B cell (primary cell): ENCODE results near the gene CIC. TPM values are rescaled to one million over a fixed set of nuclear protein-coding genes. Genes with fewer than 3 reads are reported as not detected.

Source experiments
- ATAC-seq: fragments of 200-7000 bp; cut with Tn5 transposase; one replicate; pipeline ENCODE4 v1.10.0; 2021; ENCODE audit warnings: low read depth, mild to moderate bottlenecking, moderate number of reproducible peaks, moderate library complexity
- CTCF ChIA-PET: fragments of 350-600 bp; sonication (Branson Sonifier 250); formaldehyde crosslinking; loops from one replicate; lab custom pipeline; 2021; ENCODE audit warnings: antibody characterized with exemption, inconsistent platforms; lab: Charles Lee
- POLR2A ChIA-PET: fragments of 350-600 bp; sonication (Branson Sonifier 250); formaldehyde crosslinking; loops from one replicate; lab custom pipeline; 2021; ENCODE audit warnings: antibody characterized with exemption; lab: Charles Lee
- DNase-seq: peaks from one replicate; pipeline ENCODE4 v3.0.0; 2013
- H2AFZ ChIP-seq: 2 replicates; pipeline ENCODE4 v1.6.1; 2012; ENCODE audit warnings: mild to moderate bottlenecking, low read depth, low read length; ENCODE audit not compliant: insufficient read depth, poor library complexity, severe bottlenecking
- H3K27ac ChIP-seq, 2 donors: 1 replicate in 1 of 2; 2 replicates in 1 of 2; pipeline ENCODE4 v1.5.1; 2012 to 2013; ENCODE audit warnings: low read length in 2 of 2, mild to moderate bottlenecking in 2 of 2, moderate library complexity in 1 of 2
- H3K27me3 ChIP-seq, 4 experiments: fragments of 200-600 bp in 1 of 4; sonication (generic) in 1 of 4; replicated peaks in 1 of 4; 1 replicate in 2 of 4; 2 replicates in 2 of 4; pipeline versions ENCODE4 v1.6.1 to v1.7.0; 2013 to 2016; ENCODE audit warnings: low read length in 3 of 4, mild to moderate bottlenecking in 2 of 4, mixed read lengths in 1 of 4, moderate library complexity in 1 of 4; ENCODE audit not compliant: insufficient read depth in 4 of 4, control insufficient read depth in 3 of 4; ENCODE audit errors: control extremely low read depth in 1 of 4
- H3K36me3 ChIP-seq, 2 experiments: replicated peaks in 1 of 2; 1 replicate in 1 of 2; 2 replicates in 1 of 2; pipeline versions ENCODE4 v1.6.1 to v1.7.1; 2013; ENCODE audit warnings: low read length in 1 of 2; ENCODE audit not compliant: insufficient read depth in 2 of 2, control insufficient read depth in 1 of 2; ENCODE audit errors: control extremely low read depth in 1 of 2, extremely low read depth in 1 of 2
- H3K4me1 ChIP-seq, 2 donors: fragments of 200-600 bp in 1 of 2; sonication (generic) in 1 of 2; 1 replicate in 1 of 2; 2 replicates in 1 of 2; pipeline versions ENCODE4 v1.5.1 to v1.6.1; 2013 to 2017; ENCODE audit warnings: low read length in 2 of 2; ENCODE audit not compliant: control insufficient read depth in 2 of 2, insufficient read depth in 2 of 2
- H3K4me2 ChIP-seq: replicated peaks from 2 replicates; pipeline ENCODE3; 2012; ENCODE audit warnings: mild to moderate bottlenecking, low read depth, low read length; ENCODE audit not compliant: poor library complexity, severe bottlenecking
- H3K4me3 ChIP-seq, 5 experiments: fragments of 200-600 bp in 1 of 5; sonication (generic) in 1 of 5; 1 replicate in 3 of 5; 2 replicates in 2 of 5; pipeline versions ENCODE4 v1.5.1 to v1.7.0; 2011 to 2016; ENCODE audit warnings: low read length in 4 of 5, mild to moderate bottlenecking in 4 of 5, low read depth in 2 of 5, control low read depth in 1 of 5, moderate library complexity in 1 of 5; ENCODE audit not compliant: insufficient read depth in 1 of 5; ENCODE audit errors: control extremely low read depth in 1 of 5, extremely low read depth in 1 of 5
- H3K79me2 ChIP-seq: fragments of 200-600 bp; sonication (generic); one replicate; pipeline ENCODE4 v1.6.0; 2016; ENCODE audit warnings: low read length; ENCODE audit not compliant: control insufficient read depth, insufficient read depth
- H3K9ac ChIP-seq: fragments of 200-600 bp; sonication (generic); 2 replicates; pipeline ENCODE4 v1.6.1; 2017; ENCODE audit warnings: mild to moderate bottlenecking, low read length, moderate library complexity
- H3K9me3 ChIP-seq, 3 donors: one replicate each; pipeline versions ENCODE4 v1.6.1 to v1.7.1; 2013; ENCODE audit warnings: low read length in 2 of 3; ENCODE audit not compliant: control insufficient read depth in 2 of 3, insufficient read depth in 1 of 3; ENCODE audit errors: control extremely low read depth in 1 of 3
- H4K20me1 ChIP-seq: 2 replicates; pipeline ENCODE4 v1.6.0; 2012; ENCODE audit warnings: mild to moderate bottlenecking, low read length; ENCODE audit not compliant: insufficient read depth, control insufficient read depth, poor library complexity, severe bottlenecking
- H3K27ac Mint-ChIP-seq: one replicate; pipeline ENCODE4 v1.8.0; 2021; ENCODE audit warnings: mixed read lengths
- H3K27me3 Mint-ChIP-seq: one replicate; pipeline ENCODE4 v1.8.0; 2021; ENCODE audit warnings: mixed read lengths
- H3K4me1 Mint-ChIP-seq: one replicate; pipeline ENCODE4 v1.8.0; 2021; ENCODE audit warnings: mixed read lengths
- H3K4me3 Mint-ChIP-seq: one replicate; pipeline ENCODE4 v1.8.0; 2021; ENCODE audit warnings: mixed read lengths
- H3K9me3 Mint-ChIP-seq: one replicate; pipeline ENCODE4 v1.8.0; 2022; ENCODE audit warnings: mixed read lengths; ENCODE audit not compliant: insufficient read depth
- EZH2 ChIP-seq: IDR thresholded peaks from 2 replicates; pipeline ENCODE4 v1.6.1; 2012; ENCODE audit warnings: borderline replicate concordance, low read depth, mild to moderate bottlenecking, moderate library complexity, low read length; ENCODE audit not compliant: insufficient read depth, poor library complexity, severe bottlenecking
- WGBS: methylation state at CpG from one replicate; pipeline ENCODE4 v1.1.5; 2013; ENCODE audit warnings: missing lambda C conversion rate; ENCODE audit not compliant: insufficient coverage; 5-methylcytosine and 5-hydroxymethylcytosine counted together
- intact Hi-C: fragments of 100-400 bp; cut with micrococcal nuclease; formaldehyde crosslinking; loops from one replicate; pipeline ENCODE4 v1.10.0; 2022
- polyA plus RNA-seq: library from polyadenylated mRNA; depleted of rRNA; stranded (reverse); fragments of >200 nt; gene quantifications from 2 replicates; pipeline ENCODE4 v1.2.3, GENCODE V29; 2012
- total RNA-seq, 2 donors: library from RNA; stranded (reverse); fragments of 120-200 nt in 1 of 2; gene quantifications; 1 replicate in 1 of 2; 2 replicates in 1 of 2; pipeline versions ENCODE4 v1.2.3 to v1.2.4, GENCODE V29; 2013 to 2022
- TF ChIP-seq, protein P1 (sequence below): fragments of 200-600 bp; IDR thresholded peaks from one replicate; pipeline ENCODE4 v1.8.0; 2022; ENCODE audit warnings: antibody characterized with exemption, mild to moderate bottlenecking

Gene CIC
- total and polyA plus RNA-seq, 2 donors (not counting 1 experiment from before 2014, with no cell fraction given) = 75.7 to 119 TPM

DNA sequence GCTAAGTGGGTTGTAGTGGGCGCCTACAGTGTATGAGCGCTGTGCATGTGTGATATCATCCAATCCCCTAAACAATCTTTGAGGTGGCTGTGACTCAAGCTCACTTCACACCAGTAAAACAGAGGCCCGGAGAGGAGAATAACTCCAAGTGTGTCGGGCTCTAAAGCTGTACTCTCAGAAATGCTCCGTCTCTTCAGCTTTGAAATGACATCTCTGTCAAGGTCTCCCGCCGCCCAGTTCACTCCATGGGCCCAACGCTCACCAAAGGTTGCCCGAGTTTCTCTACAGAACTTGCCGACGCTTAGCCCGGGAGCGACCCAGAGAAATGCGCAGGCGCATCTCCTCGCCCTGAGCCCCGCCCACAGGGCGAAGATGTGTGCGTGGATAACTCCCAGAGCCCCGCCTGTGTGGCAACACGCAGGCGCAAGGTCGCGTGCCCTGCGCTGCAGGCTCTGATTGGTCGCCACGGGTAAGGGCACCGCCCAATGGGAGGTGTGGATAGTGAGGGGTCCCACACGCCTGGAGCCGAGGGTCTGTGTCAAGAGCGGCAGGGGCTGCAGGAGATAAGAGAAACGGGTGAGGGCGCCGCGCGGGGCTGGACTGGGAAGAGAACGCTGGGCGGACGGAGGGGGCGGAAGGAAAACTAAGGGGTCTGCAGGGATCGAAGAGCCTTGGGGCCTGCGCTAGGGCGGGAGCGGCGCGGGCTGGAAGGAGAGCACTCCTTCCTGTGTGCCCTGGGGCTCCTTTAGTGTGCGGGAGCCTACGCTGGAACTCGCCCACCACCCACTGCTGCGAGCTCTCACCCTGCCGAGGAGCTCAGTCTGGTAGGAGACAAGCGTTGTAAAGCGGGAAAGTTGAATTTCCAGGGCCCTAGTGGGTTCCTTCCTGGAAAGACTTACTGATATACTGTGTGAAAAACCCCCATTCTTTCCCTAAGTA, 49.0 kb upstream of the CIC start, which contains the start of gene ZNF526:
ZNF526 (plus strand) TSS at position 501 of the 939 bp plus-strand sequence. CDS start 4,092 bp downstream, outside the sequence.
- peak within 1 kb of the TSS; percentile 88 for H3K4me2 ChIP-seq
- peak within 1 kb of the TSS; percentile 91 for H2AFZ ChIP-seq
- intact Hi-C loops = loop anchor here (1.0 kb wide), 6 partner anchors 22 to 144 kb away; partner anchors contain the start of genes CIC, GSK3A, PAFAH1B3 and PRR19
- H3K36me3 ChIP-seq = peaks cover 3 to 20% of the 10 kb centered on the region in 2 experiments
- TF ChIP-seq, protein P1, sequence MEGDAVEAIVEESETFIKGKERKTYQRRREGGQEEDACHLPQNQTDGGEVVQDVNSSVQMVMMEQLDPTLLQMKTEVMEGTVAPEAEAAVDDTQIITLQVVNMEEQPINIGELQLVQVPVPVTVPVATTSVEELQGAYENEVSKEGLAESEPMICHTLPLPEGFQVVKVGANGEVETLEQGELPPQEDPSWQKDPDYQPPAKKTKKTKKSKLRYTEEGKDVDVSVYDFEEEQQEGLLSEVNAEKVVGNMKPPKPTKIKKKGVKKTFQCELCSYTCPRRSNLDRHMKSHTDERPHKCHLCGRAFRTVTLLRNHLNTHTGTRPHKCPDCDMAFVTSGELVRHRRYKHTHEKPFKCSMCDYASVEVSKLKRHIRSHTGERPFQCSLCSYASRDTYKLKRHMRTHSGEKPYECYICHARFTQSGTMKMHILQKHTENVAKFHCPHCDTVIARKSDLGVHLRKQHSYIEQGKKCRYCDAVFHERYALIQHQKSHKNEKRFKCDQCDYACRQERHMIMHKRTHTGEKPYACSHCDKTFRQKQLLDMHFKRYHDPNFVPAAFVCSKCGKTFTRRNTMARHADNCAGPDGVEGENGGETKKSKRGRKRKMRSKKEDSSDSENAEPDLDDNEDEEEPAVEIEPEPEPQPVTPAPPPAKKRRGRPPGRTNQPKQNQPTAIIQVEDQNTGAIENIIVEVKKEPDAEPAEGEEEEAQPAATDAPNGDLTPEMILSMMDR = no peak
- TF ChIP-seq EZH2 = no peak
- peaks cover 59% of the 10 kb centered on the region for H3K4me1 Mint-ChIP-seq
- ChIA-PET POLR2A (interaction anchor here (1.2 to 2.3 kb wide), 3 partner anchors 22 to 87 kb away, joined by 3 to 13 read pairs (median 7); partner anchors contain the start of genes GSK3A and POU2F2), CTCF (interaction anchor here (0.7 to 3.1 kb wide), 8 partner anchors 13 to 112 kb away, joined by 3 to 12 read pairs (median 3); partner anchors contain the start of genes GSK3A and POU2F2)
- no peaks in the 10 kb centered on the region for H3K27me3 Mint-ChIP-seq
- H4K20me1 ChIP-seq = peaks cover 49% of the 10 kb centered on the region
- H3K4me3 ChIP-seq = peak within 1 kb of the TSS; percentile 72 to 96 (median 85)
- H3K9me3 ChIP-seq = no peaks in the 10 kb centered on the region
- H3K27ac Mint-ChIP-seq = peak within 1 kb of the TSS; percentile 92
- peak within 1 kb of the TSS; percentile 66 to 88 for H3K27ac ChIP-seq
- WGBS = 1% methylated on average over 48 of the region's 53 CpGs
- no peaks in the 10 kb centered on the region for H3K9me3 Mint-ChIP-seq
- peaks cover 84% of the 10 kb centered on the region for H3K79me2 ChIP-seq
- H3K4me1 ChIP-seq = peaks cover 41 to 51% of the 10 kb centered on the region in 2 donors
- DNase-seq (peak; percentile 97), ATAC-seq (peak; percentile 82)
- peak within 1 kb of the TSS; percentile 84 for H3K9ac ChIP-seq
- H3K27me3 ChIP-seq = no peaks in the 10 kb centered on the region
- H3K4me3 Mint-ChIP-seq = peak within 1 kb of the TSS; percentile 96
